ENCODE results near the gene TRANK1.

TRANK1 gene

DNA sequence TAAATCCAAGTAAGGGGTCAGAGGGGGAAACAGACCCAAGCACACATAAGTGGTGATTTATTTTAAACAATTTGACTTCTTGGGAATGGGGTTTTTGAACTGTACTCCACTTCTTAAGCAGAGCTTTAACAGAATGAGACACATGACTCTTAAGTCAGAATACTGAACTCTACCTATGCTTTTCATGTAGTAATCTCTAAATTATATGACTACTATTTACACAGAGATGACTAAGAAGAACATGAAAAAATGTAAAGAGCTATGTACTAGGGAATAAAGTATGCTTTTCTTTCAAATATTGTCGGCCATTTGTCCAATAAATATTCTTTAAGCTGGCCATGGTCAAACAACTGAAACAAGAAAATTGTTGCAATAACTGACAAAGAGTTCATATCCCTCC, 35.2 kb downstream of the TRANK1 start (continued):
- TF ChIP-seq, protein P1, sequence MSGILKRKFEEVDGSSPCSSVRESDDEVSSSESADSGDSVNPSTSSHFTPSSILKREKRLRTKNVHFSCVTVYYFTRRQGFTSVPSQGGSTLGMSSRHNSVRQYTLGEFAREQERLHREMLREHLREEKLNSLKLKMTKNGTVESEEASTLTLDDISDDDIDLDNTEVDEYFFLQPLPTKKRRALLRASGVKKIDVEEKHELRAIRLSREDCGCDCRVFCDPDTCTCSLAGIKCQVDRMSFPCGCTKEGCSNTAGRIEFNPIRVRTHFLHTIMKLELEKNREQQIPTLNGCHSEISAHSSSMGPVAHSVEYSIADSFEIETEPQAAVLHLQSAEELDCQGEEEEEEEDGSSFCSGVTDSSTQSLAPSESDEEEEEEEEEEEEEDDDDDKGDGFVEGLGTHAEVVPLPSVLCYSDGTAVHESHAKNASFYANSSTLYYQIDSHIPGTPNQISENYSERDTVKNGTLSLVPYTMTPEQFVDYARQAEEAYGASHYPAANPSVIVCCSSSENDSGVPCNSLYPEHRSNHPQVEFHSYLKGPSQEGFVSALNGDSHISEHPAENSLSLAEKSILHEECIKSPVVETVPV (CRISPR knock-in tag; IDR thresholded peaks at IDR 0.05) = no peak
- TF ChIP-seq BACH2 (CRISPR knock-in tag; IDR thresholded peaks at IDR 0.05; ENCODE audit: borderline replicate concordance) (no peak), ISL1 (CRISPR knock-in tag; IDR thresholded peaks at IDR 0.05) (no peak), GLIS3 (CRISPR knock-in tag; IDR thresholded peaks at IDR 0.05) (no peak), ZFP3 (CRISPR knock-in tag; IDR thresholded peaks at IDR 0.05) (no peak), ESRRG (CRISPR knock-in tag; IDR thresholded peaks at IDR 0.05) (no peak), ZFP30 (CRISPR knock-in tag; IDR thresholded peaks at IDR 0.05) (no peak), CSDC2 (CRISPR knock-in tag; IDR thresholded peaks at IDR 0.05) (no peak)

DNA sequence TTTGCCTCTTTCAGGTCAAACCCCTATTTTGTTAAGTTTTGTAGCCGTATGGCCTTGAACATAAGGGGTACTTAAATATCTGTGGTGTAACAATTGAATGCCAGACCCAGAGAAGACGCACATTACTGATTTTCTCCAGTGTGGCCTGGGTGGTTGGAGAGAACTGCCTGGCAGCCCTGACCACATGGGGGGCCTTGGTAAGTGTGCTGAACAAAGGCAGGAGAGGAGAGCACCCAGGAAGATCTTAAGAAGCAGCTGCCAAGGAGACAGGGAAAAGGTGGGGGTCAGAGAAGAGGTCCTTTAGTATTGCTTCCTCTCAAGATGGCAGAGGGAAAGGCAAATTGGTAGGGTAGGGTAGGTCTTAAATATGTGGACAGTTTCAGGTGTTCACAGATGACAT, 35.7 kb downstream of the TRANK1 start:
- TF ChIP-seq SNAI2 (CRISPR knock-in tag; IDR thresholded peaks at IDR 0.05) (no peak), PPARA (CRISPR knock-in tag; IDR thresholded peaks at IDR 0.05; ENCODE audit: borderline replicate concordance) (no peak), GLIS3 (CRISPR knock-in tag; IDR thresholded peaks at IDR 0.05) (no peak), ZFP30 (CRISPR knock-in tag; IDR thresholded peaks at IDR 0.05) (no peak), ZNF565 (CRISPR knock-in tag; conservative IDR thresholded peaks at IDR 0.05; ENCODE audit: low read depth) (no peak), ZNF70 (CRISPR knock-in tag; IDR thresholded peaks at IDR 0.05) (no peak), OSR1 (CRISPR knock-in tag; IDR thresholded peaks at IDR 0.05) (no peak), CSDC2 (CRISPR knock-in tag; IDR thresholded peaks at IDR 0.05) (no peak), TOX (CRISPR knock-in tag; IDR thresholded peaks at IDR 0.05; ENCODE audit: borderline replicate concordance) (no peak), ARNTL (CRISPR knock-in tag; IDR thresholded peaks at IDR 0.05; ENCODE audit: borderline replicate concordance, low read depth) (no peak), ISL1 (CRISPR knock-in tag; IDR thresholded peaks at IDR 0.05) (no peak), BACH2 (CRISPR knock-in tag; IDR thresholded peaks at IDR 0.05; ENCODE audit: borderline replicate concordance) (no peak), ESRRG (CRISPR knock-in tag; IDR thresholded peaks at IDR 0.05) (no peak), RARB (CRISPR knock-in tag; IDR thresholded peaks at IDR 0.05) (no peak)
- TF ChIP-seq, protein P2, sequence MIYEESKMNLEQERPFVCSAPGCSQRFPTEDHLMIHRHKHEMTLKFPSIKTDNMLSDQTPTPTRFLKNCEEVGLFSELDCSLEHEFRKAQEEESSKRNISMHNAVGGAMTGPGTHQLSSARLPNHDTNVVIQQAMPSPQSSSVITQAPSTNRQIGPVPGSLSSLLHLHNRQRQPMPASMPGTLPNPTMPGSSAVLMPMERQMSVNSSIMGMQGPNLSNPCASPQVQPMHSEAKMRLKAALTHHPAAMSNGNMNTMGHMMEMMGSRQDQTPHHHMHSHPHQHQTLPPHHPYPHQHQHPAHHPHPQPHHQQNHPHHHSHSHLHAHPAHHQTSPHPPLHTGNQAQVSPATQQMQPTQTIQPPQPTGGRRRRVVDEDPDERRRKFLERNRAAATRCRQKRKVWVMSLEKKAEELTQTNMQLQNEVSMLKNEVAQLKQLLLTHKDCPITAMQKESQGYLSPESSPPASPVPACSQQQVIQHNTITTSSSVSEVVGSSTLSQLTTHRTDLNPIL (CRISPR knock-in tag; IDR thresholded peaks at IDR 0.05; ENCODE audit: low read depth) = no peak
- TF ChIP-seq, protein P3, sequence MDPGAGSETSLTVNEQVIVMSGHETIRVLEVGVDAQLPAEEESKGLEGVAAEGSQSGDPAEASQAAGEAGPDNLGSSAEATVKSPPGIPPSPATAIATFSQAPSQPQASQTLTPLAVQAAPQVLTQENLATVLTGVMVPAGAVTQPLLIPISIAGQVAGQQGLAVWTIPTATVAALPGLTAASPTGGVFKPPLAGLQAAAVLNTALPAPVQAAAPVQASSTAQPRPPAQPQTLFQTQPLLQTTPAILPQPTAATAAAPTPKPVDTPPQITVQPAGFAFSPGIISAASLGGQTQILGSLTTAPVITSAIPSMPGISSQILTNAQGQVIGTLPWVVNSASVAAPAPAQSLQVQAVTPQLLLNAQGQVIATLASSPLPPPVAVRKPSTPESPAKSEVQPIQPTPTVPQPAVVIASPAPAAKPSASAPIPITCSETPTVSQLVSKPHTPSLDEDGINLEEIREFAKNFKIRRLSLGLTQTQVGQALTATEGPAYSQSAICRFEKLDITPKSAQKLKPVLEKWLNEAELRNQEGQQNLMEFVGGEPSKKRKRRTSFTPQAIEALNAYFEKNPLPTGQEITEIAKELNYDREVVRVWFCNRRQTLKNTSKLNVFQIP (CRISPR knock-in tag; IDR thresholded peaks at IDR 0.05; ENCODE audit: borderline replicate concordance, low read depth) = no peak
- TF ChIP-seq, protein P1 (CRISPR knock-in tag; IDR thresholded peaks at IDR 0.05) = no peak
- TF ChIP-seq, protein P4, sequence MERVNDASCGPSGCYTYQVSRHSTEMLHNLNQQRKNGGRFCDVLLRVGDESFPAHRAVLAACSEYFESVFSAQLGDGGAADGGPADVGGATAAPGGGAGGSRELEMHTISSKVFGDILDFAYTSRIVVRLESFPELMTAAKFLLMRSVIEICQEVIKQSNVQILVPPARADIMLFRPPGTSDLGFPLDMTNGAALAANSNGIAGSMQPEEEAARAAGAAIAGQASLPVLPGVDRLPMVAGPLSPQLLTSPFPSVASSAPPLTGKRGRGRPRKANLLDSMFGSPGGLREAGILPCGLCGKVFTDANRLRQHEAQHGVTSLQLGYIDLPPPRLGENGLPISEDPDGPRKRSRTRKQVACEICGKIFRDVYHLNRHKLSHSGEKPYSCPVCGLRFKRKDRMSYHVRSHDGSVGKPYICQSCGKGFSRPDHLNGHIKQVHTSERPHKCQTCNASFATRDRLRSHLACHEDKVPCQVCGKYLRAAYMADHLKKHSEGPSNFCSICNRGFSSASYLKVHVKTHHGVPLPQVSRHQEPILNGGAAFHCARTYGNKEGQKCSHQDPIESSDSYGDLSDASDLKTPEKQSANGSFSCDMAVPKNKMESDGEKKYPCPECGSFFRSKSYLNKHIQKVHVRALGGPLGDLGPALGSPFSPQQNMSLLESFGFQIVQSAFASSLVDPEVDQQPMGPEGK (CRISPR knock-in tag; IDR thresholded peaks at IDR 0.05; ENCODE audit: borderline replicate concordance) = no peak
- no peak for ATAC-seq

DNA sequence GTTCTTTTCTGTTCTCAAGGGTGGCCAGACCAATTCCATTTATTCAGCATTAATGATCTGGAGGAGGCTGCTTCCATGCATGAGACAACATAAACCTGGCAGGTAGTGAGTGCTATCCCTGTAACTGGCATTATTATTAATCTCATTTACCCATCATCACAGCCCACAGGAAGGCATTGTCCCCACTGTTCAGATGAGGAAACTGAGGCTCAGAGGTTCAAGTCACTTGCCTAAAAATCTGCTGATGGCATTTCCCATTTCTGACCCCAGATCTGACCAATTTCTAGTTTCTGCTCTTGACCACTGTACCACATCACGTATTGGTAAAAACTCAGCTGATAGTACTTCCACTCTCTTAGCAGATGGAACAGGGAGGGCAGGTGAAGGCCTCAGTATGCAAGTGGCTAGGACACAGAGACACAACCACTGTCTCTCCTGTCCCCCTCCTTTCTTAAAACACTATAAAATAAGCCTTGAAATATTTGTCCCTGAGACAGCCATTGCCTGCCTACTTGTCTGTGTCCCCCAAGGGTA, 36.1 kb downstream of the TRANK1 start:
- TF ChIP-seq SNAI2 (CRISPR knock-in tag; IDR thresholded peaks at IDR 0.05) (no peak), PPARA (CRISPR knock-in tag; IDR thresholded peaks at IDR 0.05; ENCODE audit: borderline replicate concordance) (no peak), ZNF8 (CRISPR knock-in tag; IDR thresholded peaks at IDR 0.05) (no peak), ZNF565 (CRISPR knock-in tag; conservative IDR thresholded peaks at IDR 0.05; ENCODE audit: low read depth) (no peak)
- no peak for ATAC-seq

All from SK-N-SH treated with all-trans-retinoic acid at 6 μM for 48 hours (cell line).